MM.1S (cell line): ENCODE measurements around the gene GTF2H1.

ENCODE experiments used
- DNase-seq: peaks from one replicate; pipeline ENCODE4 v3.0.0-alpha.2; 2015
- H2AFZ ChIP-seq: fragments of 300-600 bp; sonication (generic); 2 replicates; pipeline ENCODE4 v1.6.0; 2016; ENCODE audit warnings: antibody characterized with exemption, low read length
- H3F3A ChIP-seq: fragments of 300-600 bp; sonication (generic); 2 replicates; pipeline ENCODE4 v1.6.1; 2016; ENCODE audit warnings: mild to moderate bottlenecking, antibody characterized with exemption, low read length, moderate library complexity, mixed read lengths; ENCODE audit not compliant: insufficient read depth
- H3K27ac ChIP-seq: fragments of 300-600 bp; sonication (generic); 2 replicates; pipeline ENCODE4 v1.5.1; 2016; ENCODE audit warnings: mild to moderate bottlenecking, low read length
- H3K27me3 ChIP-seq: fragments of 300-600 bp; sonication (generic); replicated peaks from 2 replicates; pipeline ENCODE4 v1.6.0; 2016; ENCODE audit warnings: low read length; ENCODE audit not compliant: insufficient read depth
- H3K36me3 ChIP-seq: fragments of 300-600 bp; sonication (generic); replicated peaks from 2 replicates; pipeline ENCODE4 v1.6.1; 2016; ENCODE audit warnings: mild to moderate bottlenecking, low read length, mixed read lengths; ENCODE audit not compliant: insufficient read depth
- H3K4me1 ChIP-seq: fragments of 300-600 bp; sonication (generic); 2 replicates; pipeline ENCODE4 v1.6.1; 2016; ENCODE audit warnings: low read length, mixed read lengths
- H3K4me2 ChIP-seq: fragments of 300-600 bp; sonication (generic); 2 replicates; pipeline ENCODE4 v1.6.0; 2016; ENCODE audit warnings: low read depth, low read length
- H3K4me3 ChIP-seq: fragments of 300-600 bp; sonication (generic); 2 replicates; pipeline ENCODE4 v1.5.1; 2016; ENCODE audit warnings: low read length, mixed read lengths
- H3K79me2 ChIP-seq: fragments of 300-600 bp; sonication (generic); 2 replicates; pipeline ENCODE4 v1.6.1; 2016; ENCODE audit warnings: mixed run types, low read length, mixed read lengths
- H3K9ac ChIP-seq: fragments of 300-600 bp; sonication (generic); 2 replicates; pipeline ENCODE4 v1.6.1; 2016; ENCODE audit warnings: low read length, mixed read lengths
- H3K9me2 ChIP-seq: fragments of 300-600 bp; sonication (generic); replicated peaks from 2 replicates; pipeline ENCODE4 v1.6.1; 2016; ENCODE audit warnings: mild to moderate bottlenecking, low read length, mixed read lengths; ENCODE audit not compliant: insufficient read depth
- H3K9me3 ChIP-seq: fragments of 300-600 bp; sonication (generic); replicated peaks from 2 replicates; pipeline ENCODE4 v1.6.1; 2016; ENCODE audit warnings: mild to moderate bottlenecking, low read length, mixed read lengths; ENCODE audit not compliant: insufficient read depth
- H4K20me1 ChIP-seq: fragments of 300-600 bp; sonication (generic); 2 replicates; pipeline ENCODE4 v1.6.1; 2016; ENCODE audit warnings: mild to moderate bottlenecking, low read length, moderate library complexity, mixed read lengths; ENCODE audit not compliant: insufficient read depth
- CTCF ChIP-seq: fragments of 300-600 bp; sonication (generic); IDR thresholded peaks from 2 replicates; pipeline ENCODE4 v1.5.1; 2016; ENCODE audit warnings: antibody characterized with exemption, low read length, mixed read lengths
- EZH2 ChIP-seq: fragments of 300-600 bp; sonication (generic); optimal IDR thresholded peaks from 2 replicates; pipeline ENCODE3; 2017; ENCODE audit warnings: low read depth, mild to moderate bottlenecking, antibody characterized with exemption, low read length, mixed read lengths
- EZH2phosphoT487 ChIP-seq: fragments of 300-600 bp; sonication (generic); IDR thresholded peaks from 2 replicates; pipeline ENCODE4 v1.6.1; 2018; ENCODE audit warnings: antibody characterized with exemption, low read length

The GTF2H1 gene

GRCh38 chr11:18367431-18367830 lies 45.1 kb downstream of the GTF2H1 start:
- H3K9ac ChIP-seq: no peak overlapping the region
- no peaks in the 10 kb centered on the region; the same call in 1 of the 2 replicates for H3F3A ChIP-seq
- no peaks in the 10 kb centered on the region for H3K27me3 ChIP-seq
- H2AFZ ChIP-seq: no peak overlapping the region
- H4K20me1 ChIP-seq: no peaks in the 10 kb centered on the region
- no peak overlapping the region for H3K27ac ChIP-seq
- DNase-seq: no peak
- no peaks in the 10 kb centered on the region for H3K9me2 ChIP-seq
- no peak overlapping the region for H3K4me3 ChIP-seq
- no peaks in the 10 kb centered on the region for H3K79me2 ChIP-seq
- TF ChIP-seq EZH2 (no peak), CTCF (no peak)
- H3K4me1 ChIP-seq: no peaks in the 10 kb centered on the region
- H3K36me3 ChIP-seq: peaks cover 3% of the 10 kb centered on the region
- H3K9me3 ChIP-seq: no peaks in the 10 kb centered on the region
- H3K4me2 ChIP-seq: no peak overlapping the region

GRCh38 chr11:18368221-18368620 lies 45.9 kb downstream of the GTF2H1 start:
- H3K4me1 ChIP-seq: no peaks in the 10 kb centered on the region
- H3K79me2 ChIP-seq: no peaks in the 10 kb centered on the region
- H3K27ac ChIP-seq: no peak overlapping the region

GRCh38 chr11:18369398-18369797 lies 47.0 kb downstream of the GTF2H1 start:
- no peaks in the 10 kb centered on the region; the same call in 1 of the 2 replicates for H3F3A ChIP-seq
- no peaks in the 10 kb centered on the region for H4K20me1 ChIP-seq
- H3K79me2 ChIP-seq: no peaks in the 10 kb centered on the region
- H3K9me3 ChIP-seq: no peaks in the 10 kb centered on the region
- H3K27ac ChIP-seq: no peak overlapping the region
- no peak overlapping the region for H3K4me2 ChIP-seq
- H3K36me3 ChIP-seq: no peaks in the 10 kb centered on the region; the same call in none of the 2 replicates
- no peaks in the 10 kb centered on the region for H3K9me2 ChIP-seq
- H3K4me3 ChIP-seq: no peak overlapping the region
- no peaks in the 10 kb centered on the region for H3K4me1 ChIP-seq
- DNase-seq: no peak
- TF ChIP-seq EZH2phosphoT487: no peak
- TF ChIP-seq EZH2: no peak
- no peak for TF ChIP-seq CTCF
- H2AFZ ChIP-seq: no peak overlapping the region
- no peaks in the 10 kb centered on the region for H3K27me3 ChIP-seq
- no peak overlapping the region for H3K9ac ChIP-seq

More at GRCh38 chr11:18368221-18368620, 45.9 kb downstream of the GTF2H1 start:
- no peak overlapping the region for H3K4me3 ChIP-seq
- no peak overlapping the region for H3K4me2 ChIP-seq
- H3K9me3 ChIP-seq: no peaks in the 10 kb centered on the region
- DNase-seq: no peak
- TF ChIP-seq EZH2: no peak
- no peak for TF ChIP-seq EZH2phosphoT487
- no peak for TF ChIP-seq CTCF
- H3F3A ChIP-seq: no peaks in the 10 kb centered on the region; the same call in 1 of the 2 replicates
- no peak overlapping the region for H2AFZ ChIP-seq
- H3K27me3 ChIP-seq: no peaks in the 10 kb centered on the region
- no peaks in the 10 kb centered on the region for H3K9me2 ChIP-seq
- peaks cover 1% of the 10 kb centered on the region for H3K36me3 ChIP-seq
- no peaks in the 10 kb centered on the region for H4K20me1 ChIP-seq
- no peak overlapping the region for H3K9ac ChIP-seq
